ENCODE measurements around the gene AUTS2.

AUTS2 gene

GRCh38 chr7:70098905-70099672, 500.8 kb downstream of the AUTS2 start:
- DNase-seq = no peak

- DNase-seq = no peak
Observed at GRCh38 chr7:70104243-70104642, 506.0 kb downstream of the AUTS2 start.

- no peak for DNase-seq
Observed at GRCh38 chr7:70113078-70113477, 514.8 kb downstream of the AUTS2 start.

GRCh38 chr7:70113536-70113935, 515.3 kb downstream of the AUTS2 start:
- no peak for DNase-seq

DNA sequence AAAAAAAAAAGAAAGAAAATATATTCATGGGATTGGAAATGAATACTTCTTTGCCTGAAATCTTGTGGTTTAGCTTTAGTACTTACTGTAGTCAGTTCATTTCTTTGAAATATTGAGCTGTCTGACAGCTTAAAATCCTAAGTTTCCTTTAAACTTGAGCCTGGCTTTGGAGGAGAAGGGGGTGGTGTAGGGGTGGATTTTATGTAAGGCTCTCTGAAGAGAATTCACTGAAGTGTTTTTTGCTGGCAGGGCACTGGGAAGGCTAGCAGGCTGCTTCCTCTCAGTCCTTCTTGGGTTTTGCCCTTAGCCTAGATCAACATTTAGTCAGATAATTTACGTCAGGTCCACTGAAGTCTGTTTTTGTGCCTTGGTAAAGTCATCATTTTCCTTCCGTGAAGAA, 516.5 kb downstream of the AUTS2 start:
- DNase-seq = no peak

DNA sequence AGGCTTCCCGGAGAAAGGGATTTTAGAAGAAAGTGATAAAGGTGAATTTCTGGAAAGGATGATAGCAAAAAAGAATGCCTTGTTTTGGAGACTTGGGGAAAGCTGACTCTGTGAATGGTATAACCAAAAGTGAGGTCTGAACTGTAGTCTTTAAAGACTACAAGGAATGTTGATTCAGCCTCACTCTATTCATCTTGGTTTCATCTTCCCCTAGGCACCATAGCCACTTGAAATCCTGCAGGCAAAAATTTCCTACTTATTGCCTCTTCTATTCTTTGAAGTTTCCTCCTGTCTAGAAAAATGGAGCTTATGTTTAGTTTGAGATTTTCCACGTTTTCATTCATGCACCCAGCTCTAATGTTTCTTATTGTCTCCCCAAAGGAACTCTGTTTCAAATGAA, 518.0 kb downstream of the AUTS2 start:
- DNase-seq = no peak

- DNase-seq = no peak
Observed at GRCh38 chr7:70116867-70117266, 518.6 kb downstream of the AUTS2 start.

- no peak for DNase-seq
Observed at GRCh38 chr7:70120851-70121250, 522.6 kb downstream of the AUTS2 start.

DNA sequence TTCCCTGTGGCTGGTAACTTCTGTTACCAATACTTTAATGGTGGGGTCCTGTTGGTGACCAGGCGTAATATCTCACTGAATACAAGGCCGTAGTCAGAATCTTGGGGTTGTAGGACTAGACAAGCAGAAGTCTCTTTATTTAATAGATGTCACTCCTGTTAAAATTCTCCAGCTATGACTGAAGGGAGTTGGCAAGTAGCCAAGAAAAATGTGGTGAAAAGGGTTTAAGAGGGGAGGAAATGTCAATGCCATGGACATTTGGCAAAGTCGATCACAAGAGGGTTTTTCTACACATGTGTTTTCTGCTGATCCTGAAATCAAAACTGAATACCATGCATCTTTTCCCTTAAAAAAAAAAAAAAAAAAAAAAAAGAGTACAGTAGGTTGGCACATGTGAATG, 533.5 kb downstream of the AUTS2 start:
- peak; percentile 49 for DNase-seq

- DNase-seq = peak; percentile 69
Observed at GRCh38 chr7:70132226-70132851, 534.1 kb downstream of the AUTS2 start.

GRCh38 chr7:70132852-70133690, 534.8 kb downstream of the AUTS2 start:
- peak; percentile 74 for DNase-seq

- DNase-seq = peak; percentile 99
Observed at GRCh38 chr7:70134029-70134770, 535.9 kb downstream of the AUTS2 start.

DNA sequence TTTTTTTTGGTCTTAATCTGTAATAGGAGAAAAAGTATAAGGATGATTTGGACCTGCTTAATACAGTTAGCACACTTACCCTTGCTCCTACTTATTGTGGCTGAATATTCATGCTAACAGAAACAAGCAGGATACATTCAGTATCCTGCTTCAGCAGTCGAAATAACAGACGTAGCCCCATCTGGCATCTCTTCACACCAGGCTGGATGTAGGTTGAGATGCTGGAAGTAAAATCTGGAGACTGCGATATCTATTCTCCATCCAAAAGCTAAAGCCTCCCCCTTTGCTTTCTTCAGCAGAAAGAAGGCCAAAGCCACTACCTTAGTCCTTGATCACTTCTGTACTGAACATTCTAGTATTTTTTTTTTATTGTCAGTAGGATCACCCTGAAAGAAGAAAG, 537.4 kb downstream of the AUTS2 start:
- DNase-seq = peak; percentile 91

- no peak for DNase-seq
Observed at GRCh38 chr7:70137126-70137525, 538.9 kb downstream of the AUTS2 start.

DNA sequence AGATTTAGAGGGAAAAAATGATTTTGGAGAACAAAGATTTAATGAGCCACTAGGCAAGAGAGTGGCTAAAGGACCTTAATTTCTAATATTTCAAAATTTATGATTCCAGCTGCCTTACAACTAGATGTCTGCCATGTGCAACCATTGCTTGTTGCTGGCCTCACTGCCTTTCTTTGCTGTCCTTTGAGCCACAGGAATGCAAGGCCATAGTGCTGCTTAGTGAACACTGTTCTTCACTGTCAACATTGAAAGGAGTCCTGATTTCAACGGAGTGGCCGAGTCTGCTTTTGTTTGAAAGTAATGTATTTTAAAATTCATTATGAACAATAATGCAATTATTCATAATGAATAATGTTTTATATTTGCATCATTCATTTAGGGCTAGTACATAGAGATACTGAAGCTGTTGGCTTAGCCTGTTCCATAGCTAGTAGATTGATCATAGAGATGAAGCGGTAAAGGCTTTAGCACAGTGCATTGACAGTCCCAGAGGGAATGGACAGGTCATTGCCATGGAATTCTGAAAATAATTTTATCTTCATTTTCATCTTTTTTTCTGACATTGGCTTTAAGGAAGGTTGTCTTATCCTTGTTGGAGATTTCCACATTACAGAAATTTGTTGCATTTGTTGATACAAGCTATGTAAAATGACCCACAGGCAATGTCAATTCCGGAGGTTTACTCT, 544.1 kb downstream of the AUTS2 start:
- no peak for DNase-seq

GRCh38 chr7:70143075-70144044, 545.1 kb downstream of the AUTS2 start:
- DNase-seq = no peak

DNA sequence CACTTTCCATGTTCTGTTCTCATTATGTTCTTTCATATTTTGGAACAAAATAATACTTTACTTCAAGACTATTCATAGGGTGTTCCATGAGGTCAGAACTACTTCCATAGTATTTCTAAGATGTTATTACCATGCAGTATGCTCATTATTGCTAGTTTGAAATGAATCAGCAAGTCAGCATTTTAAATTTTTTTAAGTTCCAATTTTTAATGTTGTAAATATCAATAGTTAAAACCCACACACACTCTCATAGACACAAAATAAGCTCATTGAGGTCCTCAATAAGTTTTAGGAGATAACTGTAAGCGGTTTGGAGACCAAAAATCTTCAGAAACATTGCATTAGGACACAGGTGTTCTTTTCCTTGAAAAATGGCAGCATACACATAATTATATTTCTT, 550.7 kb downstream of the AUTS2 start:
- DNase-seq = no peak

DNA sequence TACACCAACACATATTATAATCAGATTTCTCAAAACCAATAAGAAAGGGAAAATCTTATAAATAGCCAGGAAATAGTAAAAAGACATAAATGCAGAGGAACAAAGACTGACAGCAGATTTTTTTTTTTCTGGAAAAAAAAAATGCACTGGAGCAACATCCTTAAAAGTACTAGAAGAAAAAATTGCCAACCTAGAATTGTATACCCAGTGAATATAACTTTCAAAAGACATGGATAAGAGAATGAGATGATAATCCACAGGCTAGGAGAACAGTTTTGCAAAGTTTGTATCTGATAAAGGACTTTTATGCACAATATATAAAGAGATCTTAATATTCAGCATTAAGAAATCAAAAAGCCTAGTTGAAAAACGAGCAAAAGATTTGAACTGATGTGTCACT, 554.0 kb downstream of the AUTS2 start:
- no peak for DNase-seq

GRCh38 chr7:70153933-70154332, 555.7 kb downstream of the AUTS2 start:
- no peak for DNase-seq

GRCh38 chr7:70154521-70155180, 556.4 kb downstream of the AUTS2 start:
- no peak for DNase-seq

DNA sequence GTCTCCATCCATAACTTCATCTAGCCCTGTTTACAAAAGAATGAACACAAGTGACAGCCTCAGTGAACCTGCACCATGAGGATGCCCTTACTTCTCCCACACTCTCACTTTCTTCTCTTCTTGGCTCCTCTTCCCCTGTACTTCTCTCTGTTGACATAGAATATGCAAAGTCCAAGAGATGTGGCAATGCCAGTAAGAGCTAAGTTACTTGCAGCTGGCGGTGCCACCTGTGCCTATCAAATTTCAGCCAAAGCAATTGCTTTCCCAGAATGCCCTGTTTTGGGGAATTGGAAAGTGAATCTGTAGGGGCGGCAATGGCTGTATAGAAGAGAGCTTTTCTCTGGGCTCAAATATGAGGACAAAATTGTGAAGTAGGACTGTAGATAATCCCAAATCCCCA, 557.8 kb downstream of the AUTS2 start:
- no peak for DNase-seq
